NCI-H1092 (cell line): ENCODE measurements around the gene C11orf91.
A peak's percentile ranks its signal among the peaks of the same experiment; 100 is the strongest.
"Not testable (repeated sequence)": the region's sequence is repeated elsewhere in the genome, so short reads cannot be mapped to it uniquely, and the experiment has no call there.

ENCODE experiments used
- DNase-seq: peaks from one replicate; lab custom pipeline; 2025; lab: John Stamatoyannopoulos, UW

Gene C11orf91

DNA sequence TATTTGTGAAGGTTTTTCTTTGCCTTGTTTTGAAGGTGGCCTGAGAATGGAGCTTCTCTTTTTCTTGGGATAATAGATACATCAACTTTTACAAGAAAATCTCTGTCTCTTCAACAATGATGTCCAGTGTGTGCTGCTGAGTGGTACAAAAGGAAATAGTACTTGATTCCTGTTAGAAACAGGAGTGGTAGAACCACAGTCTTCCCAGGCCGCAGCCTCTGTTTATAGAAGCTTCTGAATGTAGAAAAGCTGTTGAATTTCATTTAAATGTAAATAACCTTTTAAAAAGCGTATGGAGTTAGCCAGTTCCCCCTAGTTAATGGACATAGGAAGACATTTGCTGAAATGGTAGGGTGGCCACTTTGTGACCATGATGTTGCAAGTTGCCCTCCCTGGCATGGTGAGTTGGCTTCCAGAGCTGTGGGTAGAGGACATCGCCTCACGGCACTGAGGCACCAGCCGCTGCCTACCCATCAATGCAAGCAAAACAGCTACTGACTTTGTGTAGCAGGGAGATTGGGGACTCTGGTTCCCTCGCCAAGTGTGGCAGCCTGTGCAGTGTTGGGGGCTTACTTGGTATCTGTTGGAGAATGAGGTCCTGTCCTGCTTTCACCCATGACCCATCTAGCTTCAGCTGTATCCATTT is 31.6 kb downstream of the C11orf91 start:
- DNase-seq: no peak

- DNase-seq: peak; percentile 68
Observed at GRCh38 chr11:33668468-33668825, 32.2 kb downstream of the C11orf91 start.

DNA sequence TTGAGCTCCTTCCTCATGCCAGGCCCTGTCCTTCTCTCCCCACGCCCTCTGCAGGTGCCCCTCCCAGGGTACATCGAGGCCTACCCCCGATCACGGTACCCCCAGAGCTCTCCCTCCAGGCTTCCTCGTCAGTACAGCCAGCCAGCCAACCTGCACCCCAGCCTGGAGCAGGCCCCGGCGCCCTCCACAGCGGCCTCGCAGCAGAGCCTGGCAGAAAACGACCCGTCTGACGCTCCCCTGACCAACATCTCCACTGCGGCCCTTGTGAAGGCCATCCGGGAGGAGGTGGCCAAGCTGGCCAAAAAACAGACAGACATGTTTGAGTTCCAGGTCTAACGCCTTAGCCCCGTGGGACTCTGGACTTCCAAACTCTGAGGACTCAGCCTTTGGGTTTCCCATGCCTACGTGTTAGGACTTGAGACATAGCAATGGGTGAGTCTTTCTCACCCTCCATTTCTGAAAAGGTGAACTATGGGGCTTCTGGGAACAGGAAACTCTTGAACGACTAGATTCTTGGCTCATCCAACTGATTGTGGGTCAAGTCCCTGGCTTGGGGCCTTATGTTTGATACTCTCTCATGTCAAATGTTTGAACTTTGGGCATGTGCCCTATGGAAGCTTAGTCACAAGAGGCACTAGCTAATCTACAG is 32.7 kb downstream of the C11orf91 start:
- DNase-seq: peak; percentile 50

DNA sequence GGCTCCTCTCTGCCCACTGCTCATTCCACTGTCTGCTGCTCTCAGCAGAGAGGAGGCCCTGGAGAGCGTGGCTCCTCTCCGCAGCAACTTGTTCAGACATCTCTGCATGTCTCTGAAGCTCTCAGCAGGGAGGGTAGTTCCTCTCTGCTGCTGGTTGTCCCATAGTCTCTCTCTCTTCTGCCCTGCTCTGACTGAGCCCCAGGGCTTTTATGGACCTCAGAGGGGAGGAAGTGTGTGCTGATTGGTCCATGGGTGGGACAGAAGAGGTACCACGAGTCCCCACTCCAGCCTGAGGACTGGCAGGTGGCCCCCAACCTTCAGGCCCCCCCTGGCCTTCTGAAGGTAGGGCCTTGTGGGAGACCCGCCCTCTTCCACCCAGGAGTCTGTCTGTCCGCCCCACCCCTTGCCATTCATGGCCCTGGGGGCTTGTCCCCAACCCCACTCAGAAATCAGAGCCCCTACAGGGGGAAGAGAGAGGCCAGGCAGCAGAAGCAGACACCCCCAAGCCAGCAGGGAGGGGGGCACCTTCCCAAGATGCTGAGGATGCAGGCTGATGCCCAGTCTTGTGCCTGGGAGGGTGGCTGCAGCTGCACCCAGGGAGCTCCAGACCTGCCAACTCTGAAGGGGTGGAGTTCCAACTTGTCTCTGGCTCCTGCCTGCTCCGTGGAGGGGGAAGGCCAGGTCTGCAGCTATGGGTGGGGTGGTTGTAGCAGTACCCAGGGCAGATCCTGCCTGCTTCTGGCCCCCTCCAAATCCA is 35.1 kb downstream of the C11orf91 start:
- DNase-seq: no peak

DNA sequence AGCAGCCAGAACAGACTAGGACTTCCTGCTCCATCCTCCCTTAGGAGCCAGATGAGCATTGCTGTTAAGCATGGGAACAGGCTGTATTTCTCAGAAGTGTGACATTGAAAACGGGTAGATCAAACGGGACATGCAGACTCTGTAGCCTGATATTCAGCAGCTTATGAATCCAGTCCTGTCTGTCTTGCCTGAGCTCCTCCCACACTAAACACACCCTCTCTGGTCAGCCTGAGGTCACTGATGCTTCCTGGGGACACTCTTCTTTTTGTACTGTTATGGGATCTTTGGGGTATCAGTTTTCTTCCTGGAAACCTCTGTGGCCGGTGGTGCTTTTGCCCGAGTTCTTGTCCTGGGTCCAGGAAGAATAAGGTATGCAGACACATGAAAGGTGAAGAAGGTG is 35.8 kb downstream of the C11orf91 start:
- no peak for DNase-seq

DNA sequence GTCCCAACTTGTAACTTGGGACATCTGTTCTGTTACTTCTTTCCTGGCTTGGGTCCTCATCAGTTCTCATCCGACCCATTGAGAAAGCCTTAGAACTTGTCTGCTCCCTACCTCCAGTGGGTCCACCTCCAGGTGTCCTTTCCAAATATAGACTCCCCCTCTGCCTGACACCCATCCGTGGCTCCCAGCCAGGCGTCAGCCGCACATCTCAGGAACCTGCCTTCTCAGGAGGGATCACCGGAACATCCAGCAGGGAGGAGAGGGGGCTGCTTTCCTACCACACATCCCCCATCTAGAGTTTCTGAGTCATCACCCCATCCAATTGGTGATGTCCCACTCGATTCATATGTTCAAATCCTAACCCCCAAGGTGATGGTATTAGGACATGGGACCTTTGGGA is 36.5 kb downstream of the C11orf91 start:
- DNase-seq: no peak

DNA sequence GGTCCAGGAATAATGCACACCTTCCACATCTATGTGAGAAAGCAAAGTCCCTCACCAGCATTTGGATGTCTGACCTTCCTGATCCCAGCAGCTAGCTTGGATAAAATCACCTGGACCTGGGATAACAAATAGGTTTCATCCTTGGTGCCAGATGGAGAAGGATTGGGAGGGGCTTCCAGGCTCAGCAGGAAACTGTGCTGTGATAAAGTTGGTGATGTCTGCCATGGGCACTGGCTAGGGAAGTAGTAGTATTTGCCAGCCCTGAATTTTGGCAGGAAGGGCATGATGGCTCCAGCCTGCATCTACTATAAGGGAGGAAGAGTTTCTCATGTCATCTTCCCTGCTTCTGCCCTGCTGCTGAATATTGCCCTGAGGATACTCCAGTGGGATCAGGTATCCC is 37.5 kb downstream of the C11orf91 start:
- DNase-seq: no peak

- not testable (repeated sequence) for DNase-seq
Observed at GRCh38 chr11:33661526-33661925, 39.1 kb downstream of the C11orf91 start.

DNA sequence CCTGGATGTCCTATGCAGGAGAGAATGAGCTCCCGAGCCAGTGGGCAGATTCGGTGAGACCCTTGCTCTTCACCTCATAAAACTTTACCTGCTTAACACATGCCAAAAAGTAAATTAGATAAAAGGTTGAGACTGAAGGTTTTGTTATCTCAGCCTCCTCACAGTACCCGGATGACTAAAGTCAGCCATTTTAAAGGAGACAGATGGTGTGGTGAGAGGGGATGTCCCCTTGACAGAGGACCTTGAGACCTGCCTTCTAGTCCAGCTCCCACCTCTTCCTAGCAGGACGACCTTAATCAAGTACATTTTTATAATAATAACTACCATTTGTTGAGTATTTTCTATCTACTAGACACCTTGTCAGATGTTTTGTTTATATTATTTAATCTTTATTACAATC is 39.7 kb downstream of the C11orf91 start:
- DNase-seq: no peak

GRCh38 chr11:33659370-33660139 is 41.1 kb downstream of the C11orf91 start:
- DNase-seq: no peak

GRCh38 chr11:33658195-33658900 is 42.3 kb downstream of the C11orf91 start:
- DNase-seq: no peak

GRCh38 chr11:33657757-33658156 is 42.9 kb downstream of the C11orf91 start:
- no peak for DNase-seq

GRCh38 chr11:33656768-33657167 is 43.9 kb downstream of the C11orf91 start:
- no peak for DNase-seq

GRCh38 chr11:33655842-33656600 is 44.6 kb downstream of the C11orf91 start:
- no peak for DNase-seq

DNA sequence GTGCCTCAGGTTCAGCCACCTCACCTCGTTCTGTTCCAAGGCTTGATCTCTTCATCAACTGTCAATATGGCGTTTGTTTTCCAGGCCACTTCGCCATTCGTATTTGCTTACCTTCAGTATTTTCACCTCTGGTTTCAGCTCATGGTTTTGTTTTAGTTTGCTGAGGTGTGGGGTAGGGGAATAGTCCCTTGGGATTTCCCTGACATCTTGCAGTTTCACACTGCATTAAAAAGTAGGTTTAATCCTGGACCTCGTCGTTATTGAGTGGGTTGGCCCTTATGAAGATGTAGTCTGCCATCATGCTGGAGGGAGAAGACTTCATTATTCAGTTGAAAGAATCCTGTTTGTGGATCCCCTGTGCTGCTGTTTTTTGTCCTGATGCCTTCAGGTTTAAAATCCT is 46.0 kb downstream of the C11orf91 start:
- DNase-seq: no peak

DNA sequence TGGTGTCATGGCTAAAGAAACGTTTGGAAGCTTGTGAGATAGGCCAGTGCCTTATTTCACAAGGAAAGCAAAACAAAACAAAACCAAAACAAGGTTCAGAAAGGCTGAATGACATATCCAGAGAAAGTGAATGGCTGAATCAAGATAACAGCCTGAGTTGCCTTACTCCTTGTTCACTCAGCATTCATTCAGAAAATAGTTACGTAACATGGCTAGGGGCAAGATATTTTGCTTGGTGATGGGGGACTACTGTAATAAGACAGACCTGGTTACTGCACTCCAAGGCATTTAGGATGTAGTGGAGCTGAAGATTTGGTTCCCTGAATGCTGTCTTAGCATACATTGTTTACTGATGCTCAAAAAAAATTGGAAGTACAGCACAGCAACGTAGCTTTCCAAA is 47.7 kb downstream of the C11orf91 start:
- DNase-seq: no peak

DNA sequence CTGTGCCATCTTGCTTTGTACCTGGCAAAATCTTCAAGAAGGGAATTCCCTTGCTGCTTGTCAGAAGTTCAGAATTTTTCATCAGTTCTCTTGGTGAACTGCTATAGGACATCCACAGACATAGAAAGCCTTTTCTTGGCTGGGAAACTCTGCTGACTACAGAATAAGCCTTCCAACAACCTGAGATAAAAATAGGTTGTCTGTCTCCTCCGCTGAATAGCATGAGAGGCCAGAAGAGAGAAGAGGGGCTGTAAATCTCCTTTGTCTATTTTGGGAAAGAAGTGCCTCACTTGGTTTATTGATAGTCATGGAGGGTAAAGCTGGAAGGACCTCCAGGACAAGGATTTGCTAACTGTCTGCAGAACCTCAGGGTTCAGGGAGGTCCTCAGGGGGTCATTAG is 48.2 kb downstream of the C11orf91 start:
- DNase-seq: no peak

DNA sequence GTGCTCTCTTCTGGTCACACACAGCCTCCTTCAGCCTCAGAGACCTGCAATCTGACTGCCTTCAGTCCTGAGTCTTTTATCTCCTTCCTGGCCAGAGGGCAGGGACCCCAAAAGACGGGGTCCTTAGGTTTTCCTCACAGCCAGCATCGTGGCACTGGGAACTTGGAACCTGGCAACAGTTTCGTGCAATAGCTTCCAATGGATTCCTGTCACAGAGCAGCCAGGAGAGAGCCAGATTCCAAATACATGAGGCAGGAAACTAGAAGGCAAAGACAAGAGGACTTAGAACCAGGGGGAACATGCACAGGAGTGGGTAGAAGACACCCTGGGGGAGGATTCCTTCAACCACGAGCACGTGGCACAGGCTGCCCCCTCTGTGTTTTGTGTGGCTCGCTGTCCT is 48.6 kb downstream of the C11orf91 start:
- DNase-seq: no peak

- no peak for DNase-seq
Observed at GRCh38 chr11:33651555-33651954, 49.1 kb downstream of the C11orf91 start.

DNA sequence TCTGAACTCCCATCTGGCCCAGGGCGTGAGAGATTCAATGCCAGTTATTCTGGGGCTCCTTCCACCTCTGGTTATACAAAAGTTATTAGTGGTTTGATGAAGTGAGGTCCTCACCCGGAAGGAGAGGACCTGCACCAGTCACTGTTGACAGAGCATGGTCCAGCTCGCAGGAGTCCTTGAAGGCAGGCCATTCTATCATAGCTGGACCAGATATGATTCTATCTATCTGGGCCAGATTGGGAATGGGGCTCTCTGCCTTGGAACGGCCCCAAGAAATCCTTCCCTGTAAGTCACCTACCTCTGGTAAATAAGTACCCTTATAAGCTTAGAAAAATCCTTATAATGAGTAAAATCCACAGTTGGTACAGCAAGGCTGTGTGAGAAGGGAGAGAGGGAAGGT is 50.7 kb downstream of the C11orf91 start:
- DNase-seq: no peak
